Lower leg skin (tissue), 4 donors: ENCODE data around the gene AP1AR. TPM values are rescaled to one million over a fixed set of nuclear protein-coding genes. Genes with fewer than 3 reads are reported as not detected.

Experiments
- DNase-seq, 2 donors: peaks; one replicate each; pipeline ENCODE4 v3.0.0-alpha.2; 2019; ENCODE audit warnings: low spot score in 2 of 2
- H3K4me3 ChIP-seq: fragments of 200-600 bp; sonication (generic); 2 replicates; pipeline ENCODE4 v1.5.1; 2017; ENCODE audit warnings: mild to moderate bottlenecking, low read depth; ENCODE audit not compliant: poor library complexity, severe bottlenecking
- POLR2A ChIP-seq, 2 donors: fragments of 450-650 bp; IDR thresholded peaks; one replicate each; pipeline ENCODE4 v1.6.1; 2016 to 2017; ENCODE audit warnings: antibody characterized with exemption in 2 of 2, mild to moderate bottlenecking in 1 of 2, moderate library complexity in 1 of 2
- WGBS, 2 donors: methylation state at CpG; one replicate each; pipeline ENCODE4 v1.1.5; 2018; 5-methylcytosine and 5-hydroxymethylcytosine counted together
- intact Hi-C: fragments of 100-400 bp; cut with DNase I; formaldehyde crosslinking; loops from one replicate; pipeline ENCODE4 v1.15.0; 2023; ENCODE audit warnings: low total_unique reads
- total RNA-seq, 4 donors: library from RNA; depleted of rRNA; stranded (reverse); fragments of >200 nt; gene quantifications; one replicate each; pipeline ENCODE4 v1.1.0, GENCODE V29; 2016
- TF ChIP-seq, protein P1 (sequence below), 3 donors: fragments of 450-650 bp; IDR thresholded peaks; one replicate each; pipeline ENCODE4 v1.5.1; 2016; ENCODE audit warnings: antibody characterized with exemption in 3 of 3, mild to moderate bottlenecking in 3 of 3, moderate library complexity in 2 of 3

Gene AP1AR
- total RNA-seq, 4 donors from 2014 or later = 12.9 to 24.9 (median 17.4) TPM

DNA sequence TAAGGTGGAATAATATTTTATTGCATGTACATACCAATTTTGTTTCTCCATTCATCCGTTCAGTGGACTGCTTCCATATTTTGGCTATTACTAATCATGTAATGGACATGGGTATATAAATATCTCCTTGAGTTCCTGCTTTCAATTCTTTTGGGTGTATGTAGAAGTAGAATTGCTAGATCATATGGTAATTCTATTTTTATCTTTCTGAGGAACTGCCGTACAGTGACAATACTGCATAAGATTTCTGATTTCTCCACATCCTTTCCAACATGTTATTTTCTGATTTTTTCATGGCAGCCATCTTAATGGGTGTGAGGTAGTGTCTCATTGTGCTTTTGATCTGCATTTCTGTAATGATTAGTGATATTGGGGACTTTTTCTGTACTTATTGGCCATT is 84.8 kb downstream of the AP1AR start:
- TF ChIP-seq, protein P1, sequence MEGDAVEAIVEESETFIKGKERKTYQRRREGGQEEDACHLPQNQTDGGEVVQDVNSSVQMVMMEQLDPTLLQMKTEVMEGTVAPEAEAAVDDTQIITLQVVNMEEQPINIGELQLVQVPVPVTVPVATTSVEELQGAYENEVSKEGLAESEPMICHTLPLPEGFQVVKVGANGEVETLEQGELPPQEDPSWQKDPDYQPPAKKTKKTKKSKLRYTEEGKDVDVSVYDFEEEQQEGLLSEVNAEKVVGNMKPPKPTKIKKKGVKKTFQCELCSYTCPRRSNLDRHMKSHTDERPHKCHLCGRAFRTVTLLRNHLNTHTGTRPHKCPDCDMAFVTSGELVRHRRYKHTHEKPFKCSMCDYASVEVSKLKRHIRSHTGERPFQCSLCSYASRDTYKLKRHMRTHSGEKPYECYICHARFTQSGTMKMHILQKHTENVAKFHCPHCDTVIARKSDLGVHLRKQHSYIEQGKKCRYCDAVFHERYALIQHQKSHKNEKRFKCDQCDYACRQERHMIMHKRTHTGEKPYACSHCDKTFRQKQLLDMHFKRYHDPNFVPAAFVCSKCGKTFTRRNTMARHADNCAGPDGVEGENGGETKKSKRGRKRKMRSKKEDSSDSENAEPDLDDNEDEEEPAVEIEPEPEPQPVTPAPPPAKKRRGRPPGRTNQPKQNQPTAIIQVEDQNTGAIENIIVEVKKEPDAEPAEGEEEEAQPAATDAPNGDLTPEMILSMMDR (IDR thresholded peaks at IDR 0.05) = no peak
- no peak for TF ChIP-seq POLR2A (IDR thresholded peaks at IDR 0.05)
- DNase-seq = no peak
- 80 to 89% methylated on average over 2 of the region's 2 CpGs for WGBS, 2 donors
- intact Hi-C loops = no loop called here
- H3K4me3 ChIP-seq = no peak overlapping the region

DNA sequence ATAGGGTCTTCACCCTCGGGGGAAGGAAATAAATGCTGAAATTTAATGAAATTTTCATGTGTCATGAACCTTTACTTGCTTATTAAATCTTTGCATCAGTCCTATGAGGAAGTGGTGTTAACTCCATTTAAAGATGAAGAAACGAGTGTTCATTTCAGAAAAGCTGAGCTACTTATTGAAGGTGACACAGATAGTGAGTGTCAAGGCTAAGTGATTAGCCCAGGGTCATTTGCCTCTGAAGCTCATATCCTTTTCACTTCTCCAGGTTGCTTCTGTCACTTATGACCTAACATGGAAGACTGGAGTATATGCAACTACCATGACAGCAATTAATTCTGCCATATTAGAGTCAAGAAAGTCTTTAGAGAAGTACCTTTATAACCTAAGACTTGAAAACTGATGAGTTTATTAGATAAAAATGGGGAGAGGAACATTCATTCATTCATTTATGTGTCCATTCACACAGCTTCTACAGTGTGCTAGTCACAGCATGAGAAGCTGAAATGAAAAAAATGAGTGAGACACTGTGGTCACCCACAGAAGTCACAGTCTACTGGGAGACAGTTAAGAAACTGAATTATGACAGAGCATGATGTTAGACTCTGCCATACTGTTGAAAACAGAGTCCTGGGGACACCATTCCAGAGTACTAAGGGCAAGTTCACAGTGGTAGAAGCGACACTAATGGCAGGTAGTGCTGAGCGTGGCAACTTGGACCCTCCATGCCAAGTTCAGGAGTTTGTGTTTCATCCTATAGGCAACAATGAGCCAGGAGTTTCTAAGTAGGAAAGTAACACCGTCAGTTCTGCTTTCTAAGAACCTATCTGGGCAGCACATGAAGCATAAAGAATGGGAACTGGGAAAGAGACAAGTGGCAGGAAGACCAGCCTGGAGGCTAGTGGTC is 86.9 kb downstream of the AP1AR start:
- WGBS, 2 donors = 90 to 95% methylated on average over 5 of the region's 5 CpGs
- no peak overlapping the region for H3K4me3 ChIP-seq
- no peak for DNase-seq
- intact Hi-C loops = no loop called here
- TF ChIP-seq, protein P1 (IDR thresholded peaks at IDR 0.05) = no peak
- TF ChIP-seq POLR2A (IDR thresholded peaks at IDR 0.05) = no peak

Other genes with a start within 250 kb of the AP1AR start
- 1 to 10 TPM; 4.0 to 5.6 (median 4.6) TPM for gene FAM241A, start 86.3 kb upstream of the AP1AR start, total RNA-seq
- gene TIFA, start 54.1 kb downstream of the AP1AR start, total RNA-seq = 10 to 100 TPM in 3 of 4 donors, 1 to 10 TPM in 1; 8.8 to 21.9 (median 14.9) TPM
- 10 to 100 TPM; 15.9 to 24.0 (median 19.7) TPM for gene ALPK1, start 65.6 kb downstream of the AP1AR start, total RNA-seq